Fibroblast of the aortic adventitia (primary cell): Measurements from ENCODE around the gene SMIM43. TPM values are rescaled to one million over a fixed set of nuclear protein-coding genes. Genes with fewer than 3 reads are reported as not detected.
A peak's percentile ranks its signal among the peaks of the same experiment; 100 is the strongest.

ENCODE experiments used
- DNase-seq: peaks from one replicate; pipeline ENCODE4 v3.0.0-alpha.2; 2010; ENCODE audit warnings: low read depth
- H3K4me3 ChIP-seq: 2 replicates; pipeline ENCODE4 v1.5.1; 2011; ENCODE audit warnings: low read depth, mild to moderate bottlenecking, control low read depth, low read length, moderate library complexity
- CTCF ChIP-seq: IDR thresholded peaks from 2 replicates; pipeline ENCODE4 v1.5.1; 2011; ENCODE audit warnings: mild to moderate bottlenecking, low read length, control low read depth, inconsistent platforms; ENCODE audit not compliant: insufficient read depth
- total RNA-seq: library from RNA; depleted of rRNA; stranded (reverse); fragments of >200 nt; gene quantifications from 2 replicates; pipeline ENCODE4 v1.2.3, GENCODE V29; 2012; ENCODE audit warnings: low replicate concordance

SMIM43 gene
- total RNA-seq, 1 donor = 0.45 TPM

- TF ChIP-seq CTCF = no peak
- no peak overlapping the region for H3K4me3 ChIP-seq
- DNase-seq = no peak
Observed at GRCh38 chr4:121790976-121791375, 26.0 kb upstream of the SMIM43 start.

DNA sequence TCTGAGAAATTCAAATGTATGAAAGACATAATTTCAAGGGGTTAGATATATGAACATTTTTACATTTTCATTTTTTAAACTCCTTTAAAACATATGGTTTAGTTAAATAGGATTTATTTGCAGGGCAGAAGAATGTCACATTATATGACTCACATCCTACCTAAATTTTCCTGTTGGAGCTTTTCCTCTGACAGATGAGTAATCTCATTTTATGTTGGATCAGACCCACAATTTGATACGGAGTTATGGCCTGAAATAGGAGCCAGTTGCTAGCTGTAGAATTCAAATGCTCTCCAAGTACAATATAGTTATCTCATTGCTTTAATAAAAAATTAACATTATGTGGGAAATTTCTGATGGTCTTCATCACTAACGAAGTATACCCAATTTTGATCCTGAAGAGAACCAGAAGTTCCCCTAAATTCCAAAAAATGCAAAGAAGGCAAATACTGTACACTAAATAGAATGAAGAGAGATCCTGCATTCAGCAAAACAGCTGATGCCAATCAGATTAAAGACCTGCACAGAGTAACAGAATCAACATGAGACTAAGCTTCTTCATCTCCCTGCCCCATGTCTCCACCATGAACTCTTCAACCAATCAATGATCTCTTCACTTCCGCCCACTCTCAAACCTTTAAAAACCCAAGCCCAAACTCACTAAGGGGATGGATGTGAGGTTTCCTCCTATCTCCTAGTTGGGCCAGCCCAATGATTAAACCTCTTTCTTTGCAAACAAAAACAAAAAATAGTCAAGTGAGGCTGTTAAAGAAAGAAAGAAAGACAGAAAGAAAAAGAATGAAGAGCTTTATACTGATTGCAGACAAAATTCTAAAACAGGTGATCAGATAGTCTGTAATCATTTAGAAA lies 25.2 kb upstream of the SMIM43 start:
- TF ChIP-seq CTCF = no peak
- H3K4me3 ChIP-seq = no peak overlapping the region
- DNase-seq = peak; percentile 89

GRCh38 chr4:121789455-121789854 lies 24.5 kb upstream of the SMIM43 start:
- H3K4me3 ChIP-seq = no peak overlapping the region
- TF ChIP-seq CTCF = no peak
- DNase-seq = peak; percentile 30

GRCh38 chr4:121788896-121789295 lies 23.9 kb upstream of the SMIM43 start:
- H3K4me3 ChIP-seq = no peak overlapping the region
- TF ChIP-seq CTCF = no peak
- DNase-seq = no peak

GRCh38 chr4:121786221-121786620 lies 21.3 kb upstream of the SMIM43 start:
- H3K4me3 ChIP-seq = no peak overlapping the region
- peak; percentile 35 for DNase-seq
- TF ChIP-seq CTCF = no peak

- no peak overlapping the region for H3K4me3 ChIP-seq
- TF ChIP-seq CTCF = no peak
Observed at GRCh38 chr4:121785479-121785878, 20.5 kb upstream of the SMIM43 start.

GRCh38 chr4:121784975-121785374 lies 20.0 kb upstream of the SMIM43 start:
- TF ChIP-seq CTCF = no peak
- H3K4me3 ChIP-seq = no peak overlapping the region
- peak; percentile 97 for DNase-seq

More at GRCh38 chr4:121785479-121785878, 20.5 kb upstream of the SMIM43 start:
- peak; percentile 74 for DNase-seq
